NCI-H345 treated with DMSO at 0.1 percent for 48 hours (cell line): ENCODE data around the gene SOX15.

Experiments
- DNase-seq: peaks from one replicate; lab custom pipeline; 2025; ENCODE audit not compliant: unreplicated experiment; lab: John Stamatoyannopoulos, UW

SOX15 gene

DNA sequence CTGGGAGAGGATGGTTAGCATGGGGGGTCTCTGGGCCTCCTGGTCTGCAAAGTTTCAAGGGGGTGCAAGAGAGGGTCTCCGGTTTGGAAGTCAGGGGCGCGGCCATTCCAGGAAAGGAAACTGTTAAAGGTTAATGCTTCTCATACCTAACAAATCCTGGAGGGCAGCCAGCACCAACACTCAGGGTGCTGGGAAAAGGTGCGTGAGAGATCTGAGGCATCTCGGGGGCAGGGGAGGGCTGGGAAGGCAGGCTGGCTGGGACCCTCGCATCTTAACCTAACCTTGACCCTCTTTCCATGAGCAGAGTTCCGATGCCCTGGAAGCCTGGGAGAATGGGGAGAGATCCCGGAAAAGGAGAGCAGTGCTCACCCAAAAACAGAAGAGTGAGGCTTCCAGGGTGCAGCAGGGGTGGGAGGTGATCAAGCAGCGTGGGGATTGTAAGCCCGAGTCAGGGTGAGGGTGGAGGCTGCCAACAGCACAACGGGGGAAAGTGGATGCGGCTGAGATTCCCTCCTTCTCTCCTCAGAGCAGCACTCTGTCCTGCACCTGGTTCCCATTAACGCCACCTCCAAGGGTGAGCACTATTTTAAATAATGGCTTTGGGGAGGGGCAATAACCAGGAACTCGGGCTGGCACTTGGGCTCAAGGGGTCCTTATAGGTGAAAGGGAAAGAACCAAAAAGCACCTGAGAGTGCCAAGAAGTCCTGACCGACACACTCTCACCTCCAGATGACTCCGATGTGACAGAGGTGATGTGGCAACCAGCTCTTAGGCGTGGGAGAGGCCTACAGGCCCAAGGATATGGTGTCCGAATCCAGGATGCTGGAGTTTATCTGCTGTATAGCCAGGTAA lies 30.3 kb downstream of the SOX15 start:
- no peak for DNase-seq

GRCh38 chr17:7558544-7559319 lies 31.2 kb downstream of the SOX15 start, which contains the start of gene TNFSF13:
TNFSF13 (plus strand) TSS chr17:7558750; CDS start chr17:7559040, 290 bp downstream.
- no peak for DNase-seq

GRCh38 chr17:7557775-7558543 lies 31.9 kb downstream of the SOX15 start:
- no peak for DNase-seq

DNA sequence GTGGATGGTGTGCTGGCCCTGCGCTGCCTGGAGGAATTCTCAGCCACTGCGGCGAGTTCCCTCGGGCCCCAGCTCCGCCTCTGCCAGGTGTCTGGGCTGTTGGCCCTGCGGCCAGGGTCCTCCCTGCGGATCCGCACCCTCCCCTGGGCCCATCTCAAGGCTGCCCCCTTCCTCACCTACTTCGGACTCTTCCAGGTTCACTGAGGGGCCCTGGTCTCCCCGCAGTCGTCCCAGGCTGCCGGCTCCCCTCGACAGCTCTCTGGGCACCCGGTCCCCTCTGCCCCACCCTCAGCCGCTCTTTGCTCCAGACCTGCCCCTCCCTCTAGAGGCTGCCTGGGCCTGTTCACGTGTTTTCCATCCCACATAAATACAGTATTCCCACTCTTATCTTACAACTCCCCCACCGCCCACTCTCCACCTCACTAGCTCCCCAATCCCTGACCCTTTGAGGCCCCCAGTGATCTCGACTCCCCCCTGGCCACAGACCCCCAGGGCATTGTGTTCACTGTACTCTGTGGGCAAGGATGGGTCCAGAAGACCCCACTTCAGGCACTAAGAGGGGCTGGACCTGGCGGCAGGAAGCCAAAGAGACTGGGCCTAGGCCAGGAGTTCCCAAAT lies 32.6 kb downstream of the SOX15 start:
- DNase-seq, result no peak

GRCh38 chr17:7556627-7557026 lies 33.3 kb downstream of the SOX15 start:
- no peak for DNase-seq

DNA sequence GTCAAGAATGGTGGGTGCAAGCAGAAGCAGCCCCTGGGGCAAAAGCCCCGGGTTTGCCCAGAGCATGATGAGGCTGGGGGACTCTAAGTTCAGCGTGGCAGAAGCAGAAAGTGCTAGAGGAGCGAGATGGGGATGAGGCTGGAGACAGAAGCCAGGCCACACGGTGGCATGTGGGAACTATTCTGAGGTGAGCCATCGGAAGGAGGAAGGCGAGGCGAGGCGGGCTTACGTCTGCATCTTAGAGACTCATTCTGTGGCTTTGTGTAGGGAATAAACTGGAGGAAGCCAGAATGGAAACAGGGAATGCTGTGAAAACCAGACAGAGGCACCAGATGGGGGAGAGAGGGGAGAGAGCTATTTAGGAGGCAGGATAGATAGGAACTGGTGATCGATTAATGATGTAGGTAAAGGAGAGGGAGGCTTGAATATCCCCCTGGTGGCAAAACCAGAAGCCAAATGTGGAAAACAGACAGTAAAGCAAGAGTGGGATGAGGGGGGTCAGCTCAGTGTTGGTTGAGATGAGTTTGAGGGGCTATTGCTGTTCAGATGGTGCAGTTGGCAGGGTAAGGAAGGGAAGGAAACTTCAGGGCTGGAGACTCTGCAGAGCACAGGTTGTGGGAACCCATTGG lies 34.5 kb downstream of the SOX15 start:
- no peak for DNase-seq

GRCh38 chr17:7553356-7553755 lies 36.5 kb downstream of the SOX15 start:
- no peak for DNase-seq

- DNase-seq, result no peak
Observed at GRCh38 chr17:7552621-7553051, 37.3 kb downstream of the SOX15 start.

- no peak for DNase-seq
Observed at GRCh38 chr17:7551396-7551795, 38.5 kb downstream of the SOX15 start.

GRCh38 chr17:7550344-7550743 lies 39.5 kb downstream of the SOX15 start:
- no peak for DNase-seq

GRCh38 chr17:7549401-7550055 lies 40.4 kb downstream of the SOX15 start:
- no peak for DNase-seq

GRCh38 chr17:7548585-7549400 lies 41.1 kb downstream of the SOX15 start, which contains the start of gene TNFSF12:
TNFSF12 (plus strand) TSS chr17:7549058; CDS start chr17:7549154, 96 bp downstream.
- DNase-seq, result no peak

DNA sequence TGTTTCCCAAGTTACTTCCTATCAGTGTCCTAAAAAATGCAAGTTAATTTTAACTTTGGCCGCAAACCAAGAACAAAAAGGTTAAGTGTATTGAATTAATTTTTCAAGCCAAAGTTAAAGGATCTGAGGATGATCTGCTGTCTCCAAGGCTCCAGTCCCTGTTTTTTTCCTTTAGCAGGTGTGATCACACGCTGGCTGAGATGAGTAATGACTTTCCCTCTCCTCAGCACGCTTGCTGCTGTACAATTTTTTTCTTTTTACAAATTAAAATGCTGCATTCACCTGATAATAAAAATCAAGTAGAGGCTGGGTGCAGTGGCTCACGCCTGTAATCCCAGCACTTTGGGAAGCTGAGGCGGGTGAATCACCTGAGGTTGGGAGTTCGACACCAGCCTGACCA lies 45.0 kb downstream of the SOX15 start:
- no peak for DNase-seq

- DNase-seq, result no peak
Observed at GRCh38 chr17:7541074-7541621, 48.7 kb downstream of the SOX15 start.

- DNase-seq, result no peak
Observed at GRCh38 chr17:7538891-7539545, 50.9 kb downstream of the SOX15 start.
